GM19452 (cell line): ENCODE measurements around the gene RPLP1.

Source experiments
- ATAC-seq: cut with Tn5 transposase; IDR thresholded peaks from one replicate; pipeline ENCODE4 v1.9.1; 2021; ENCODE audit not compliant: unreplicated experiment

The RPLP1 gene

DNA sequence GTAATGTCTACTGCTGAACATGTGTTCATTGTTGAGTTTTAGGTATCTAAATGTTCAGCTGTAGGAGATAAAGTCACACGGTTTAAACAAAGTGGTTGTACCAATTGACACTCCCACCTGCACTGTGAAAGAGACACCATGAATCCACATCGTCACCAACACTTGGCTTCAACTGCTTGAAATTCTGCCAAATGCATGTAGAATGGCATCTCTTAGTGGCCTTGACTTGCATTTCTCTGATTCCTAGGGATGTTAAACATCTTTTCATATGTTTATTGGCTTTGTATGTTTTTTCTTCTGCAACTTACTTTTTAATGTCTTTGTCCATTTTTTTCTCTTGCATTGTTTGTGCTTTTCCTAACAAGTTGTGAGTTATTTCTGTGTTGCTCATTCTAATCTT, 43.4 kb downstream of the RPLP1 start:
- no peak for ATAC-seq

- no peak for ATAC-seq
Measured at GRCh38 chr15:69497076-69497475, 44.5 kb downstream of the RPLP1 start.

DNA sequence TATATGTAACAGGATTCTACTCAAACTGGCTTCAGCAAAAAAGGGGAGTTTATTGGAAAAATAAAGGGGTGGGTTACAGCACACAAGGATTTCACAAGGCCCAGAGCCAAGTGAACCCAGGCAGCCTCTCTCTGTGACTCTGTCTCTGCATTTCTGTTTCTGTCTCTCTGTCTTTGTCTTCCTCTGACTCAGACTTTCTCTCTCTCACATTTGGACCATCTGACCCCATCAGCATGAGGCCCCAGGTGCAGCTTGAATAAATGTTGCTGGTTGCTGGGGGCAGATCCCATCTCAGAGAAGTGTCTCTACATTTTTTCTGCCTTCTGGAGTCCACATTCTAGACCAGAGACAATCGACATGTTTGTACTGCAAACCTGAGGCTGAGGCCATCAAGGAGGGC, 45.0 kb downstream of the RPLP1 start:
- no peak for ATAC-seq

DNA sequence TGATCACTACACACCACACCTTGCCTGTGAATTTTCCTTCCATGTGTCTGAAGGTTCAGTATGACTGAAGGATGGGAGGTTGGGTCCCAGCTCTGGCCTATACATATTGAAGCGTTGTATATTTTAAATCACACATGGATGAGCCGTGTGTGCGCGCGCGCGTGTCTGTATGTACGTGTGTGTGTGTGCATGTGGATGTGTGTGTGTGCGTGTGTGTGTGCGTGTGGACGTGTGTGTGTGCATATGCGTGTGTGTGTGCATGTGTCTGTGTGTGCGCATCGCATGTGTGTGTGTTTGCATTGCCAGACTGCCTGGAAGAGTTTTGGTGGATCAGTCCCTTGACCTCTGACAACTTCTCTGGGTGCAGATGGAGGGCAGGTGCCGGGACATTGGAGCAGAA, 45.7 kb downstream of the RPLP1 start:
- no peak for ATAC-seq

GRCh38 chr15:69498987-69499386, 46.4 kb downstream of the RPLP1 start:
- no peak for ATAC-seq

DNA sequence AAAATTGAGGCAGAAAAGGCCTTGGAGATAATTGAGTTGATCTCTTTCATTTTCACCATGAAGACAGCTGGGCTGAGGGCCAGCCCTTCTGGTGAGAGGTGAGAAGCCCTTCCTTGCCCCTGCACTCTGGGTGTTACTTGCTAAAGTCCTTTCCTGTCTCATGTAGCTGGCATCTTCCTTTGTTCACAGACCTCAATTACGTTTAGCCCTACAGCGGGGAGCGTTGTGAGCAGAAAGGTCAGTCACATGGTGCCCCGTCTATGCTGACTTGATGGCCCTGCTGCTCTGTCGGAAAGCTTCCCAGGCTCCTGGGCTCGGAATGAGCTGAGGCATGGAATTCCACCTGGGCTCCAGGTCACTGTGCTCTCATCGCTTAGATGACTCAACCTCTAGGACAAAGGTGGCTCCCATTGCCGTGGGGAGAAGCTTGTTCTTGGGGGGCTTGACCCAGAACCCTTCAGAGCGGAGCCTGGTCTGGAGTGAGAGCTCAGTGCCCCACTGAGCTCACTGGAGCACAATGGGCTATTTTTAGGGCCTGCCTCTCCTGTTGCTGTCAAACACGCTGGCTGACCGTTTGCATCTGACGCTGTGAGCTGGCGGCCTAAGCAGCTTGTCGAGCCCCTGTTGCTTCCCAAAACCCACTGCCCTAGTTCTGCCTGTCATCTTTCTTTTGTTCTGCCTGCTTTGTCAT, 47.0 kb downstream of the RPLP1 start:
- no peak for ATAC-seq

DNA sequence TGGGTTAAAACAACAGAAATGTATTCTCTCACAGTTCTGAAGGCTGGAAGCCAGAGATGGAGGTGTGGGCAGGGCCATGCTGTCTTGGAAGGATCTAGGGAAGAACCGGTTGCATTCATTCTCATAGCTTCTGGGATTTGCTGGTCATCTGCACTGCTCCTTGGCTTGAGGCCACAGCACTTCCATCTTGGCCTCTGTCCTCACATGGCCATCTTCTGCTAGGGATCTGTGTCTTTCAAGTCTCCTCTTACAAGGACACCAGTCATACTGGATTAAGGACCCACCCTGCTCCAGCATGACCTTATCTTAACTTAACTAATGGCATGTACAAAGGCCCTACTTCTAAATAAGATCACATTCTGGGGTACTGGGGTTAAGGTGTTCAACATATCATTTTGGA, 47.7 kb downstream of the RPLP1 start:
- no peak for ATAC-seq

- no peak for ATAC-seq
Measured at GRCh38 chr15:69501456-69501855, 48.8 kb downstream of the RPLP1 start.

DNA sequence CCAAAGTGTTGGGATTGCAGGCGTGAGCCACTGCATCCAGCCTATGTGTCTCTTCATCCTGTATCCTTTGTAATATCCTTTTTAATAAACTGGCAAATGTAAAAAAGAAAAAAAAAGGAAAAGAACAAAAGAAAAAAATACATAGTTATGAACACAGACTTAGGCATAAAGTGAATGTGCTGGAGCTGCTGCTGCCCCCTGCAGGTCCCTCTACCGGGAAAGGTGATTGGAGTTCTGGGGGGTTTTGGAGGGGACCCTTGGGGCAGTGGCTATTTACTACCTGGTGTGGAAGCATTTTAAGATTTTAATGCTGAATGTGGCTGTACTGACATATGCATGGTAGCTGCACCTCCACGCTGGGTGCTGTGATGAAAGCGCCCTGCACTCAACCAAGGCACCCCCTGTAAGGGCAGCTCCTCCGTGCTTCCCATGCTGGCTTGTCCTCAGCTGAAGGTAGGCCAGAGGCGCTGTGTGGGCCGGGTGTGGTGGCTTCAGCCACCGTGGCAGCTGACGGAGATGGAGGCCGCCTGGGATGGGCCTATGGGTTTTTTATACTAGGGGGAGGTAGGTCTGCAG, 49.9 kb downstream of the RPLP1 start:
- ATAC-seq, result no peak

DNA sequence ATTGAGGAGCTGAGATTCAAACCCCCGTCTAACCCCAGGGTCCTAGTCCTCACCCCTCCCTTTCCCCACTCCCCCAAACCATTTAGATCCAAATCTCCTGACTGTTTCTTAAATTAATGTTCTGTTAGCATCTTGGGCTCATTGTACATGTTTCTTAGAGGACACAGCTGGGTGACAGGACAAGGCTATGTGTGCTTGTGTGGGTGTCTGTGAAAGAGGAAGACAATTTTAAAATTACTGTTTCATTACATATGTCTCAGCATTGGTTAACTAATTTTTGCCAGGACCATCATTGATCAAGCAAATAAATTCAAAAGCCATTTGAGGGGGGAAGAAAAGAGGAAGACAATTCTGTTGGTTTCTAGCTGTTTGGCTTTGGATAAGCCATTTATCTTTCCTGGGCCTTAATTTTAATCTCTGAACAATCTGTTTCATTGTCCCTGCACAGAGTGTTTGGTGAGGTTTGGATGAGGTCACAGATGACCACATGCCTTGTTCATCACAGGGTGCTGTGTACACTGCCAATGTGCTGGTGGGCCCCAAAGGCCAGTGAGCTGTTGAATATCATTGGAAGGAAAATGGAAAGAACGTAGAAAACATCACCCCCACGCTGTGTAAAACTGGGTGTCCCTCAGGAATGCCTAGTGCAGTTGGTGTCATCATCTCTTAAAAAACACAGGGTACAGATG, 51.9 kb downstream of the RPLP1 start:
- no peak for ATAC-seq
